Activated T-helper 17 cell treated with anti-CD3 and anti-CD28 coated beads, Interleukin-2, amount 50 U/mL, for 72 hours (primary cell): Measurements from ENCODE around the gene KDM6A. TPM values are rescaled to one million over a fixed set of nuclear protein-coding genes. Genes with fewer than 3 reads are reported as not detected.
A peak's percentile ranks its signal among the peaks of the same experiment; 100 is the strongest.
"Not testable (repeated sequence)": the region's sequence is repeated elsewhere in the genome, so short reads cannot be mapped to it uniquely, and the experiment has no call there.

Experiments
- ATAC-seq: fragments of 150-1000 bp; cut with Tn5 transposase; replicated peaks from 2 replicates; pipeline ENCODE4 v1.10.0; 2021; ENCODE audit warnings: mild to moderate bottlenecking, moderate library complexity
- H3K27ac Mint-ChIP-seq: one replicate; pipeline ENCODE4 v1.8.0; 2022; ENCODE audit warnings: mixed read lengths
- H3K27me3 Mint-ChIP-seq: one replicate; pipeline ENCODE4 v1.8.0; 2022; ENCODE audit warnings: mixed read lengths
- H3K36me3 Mint-ChIP-seq: one replicate; pipeline ENCODE4 v1.8.0; 2022; ENCODE audit warnings: low read depth, mild to moderate bottlenecking, mixed read lengths
- H3K4me1 Mint-ChIP-seq: one replicate; pipeline ENCODE4 v1.8.0; 2022; ENCODE audit warnings: mixed read lengths
- H3K4me3 Mint-ChIP-seq: one replicate; pipeline ENCODE4 v1.8.0; 2022; ENCODE audit warnings: mild to moderate bottlenecking, mixed read lengths
- H3K9me3 Mint-ChIP-seq: one replicate; pipeline ENCODE4 v1.8.0; 2022; ENCODE audit warnings: mixed read lengths
- total RNA-seq, 2 donors: library from RNA; stranded (reverse); gene quantifications; one replicate each; pipeline ENCODE4 v1.2.3, GENCODE V29; 2022

KDM6A gene
- total RNA-seq, 2 donors from 2014 or later = 24.4 to 33.1 TPM

DNA sequence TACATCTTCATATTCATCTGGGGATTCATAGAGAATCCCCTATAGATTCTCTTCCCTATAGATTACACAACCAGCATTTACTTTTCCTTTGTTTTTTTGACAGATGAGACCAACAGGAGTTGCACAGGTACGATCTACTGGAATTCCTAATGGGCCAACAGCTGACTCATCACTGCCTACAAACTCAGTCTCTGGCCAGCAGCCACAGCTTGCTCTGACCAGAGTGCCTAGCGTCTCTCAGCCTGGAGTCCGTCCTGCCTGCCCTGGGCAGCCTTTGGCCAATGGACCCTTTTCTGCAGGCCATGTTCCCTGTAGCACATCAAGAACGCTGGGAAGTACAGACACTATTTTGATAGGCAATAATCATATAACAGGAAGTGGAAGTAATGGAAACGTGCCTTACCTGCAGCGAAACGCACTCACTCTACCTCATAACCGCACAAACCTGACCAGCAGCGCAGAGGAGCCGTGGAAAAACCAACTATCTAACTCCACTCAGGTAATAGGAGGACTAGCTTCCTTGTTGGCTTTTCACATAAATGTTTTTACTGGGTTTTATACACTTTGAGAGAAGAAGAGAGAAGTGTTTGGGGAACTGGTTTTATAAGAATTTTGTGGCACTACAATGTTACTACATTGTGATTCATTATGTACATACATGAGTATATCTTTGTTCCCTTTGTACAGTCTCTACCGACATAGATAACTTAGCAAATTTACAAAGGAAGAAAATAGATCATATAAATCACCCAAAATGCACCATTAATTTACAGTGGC, 190.5 kb downstream of the KDM6A start:
- Mint-ChIP-seq H3K27me3 (no peaks in the 10 kb centered on the region), H3K9me3 (no peaks in the 10 kb centered on the region), H3K36me3 (peaks cover 66% of the 10 kb centered on the region), H3K4me1 (peaks cover 5% of the 10 kb centered on the region), H3K4me3 (no peak overlapping the region), H3K27ac (no peak overlapping the region)
- ATAC-seq = no peak

DNA sequence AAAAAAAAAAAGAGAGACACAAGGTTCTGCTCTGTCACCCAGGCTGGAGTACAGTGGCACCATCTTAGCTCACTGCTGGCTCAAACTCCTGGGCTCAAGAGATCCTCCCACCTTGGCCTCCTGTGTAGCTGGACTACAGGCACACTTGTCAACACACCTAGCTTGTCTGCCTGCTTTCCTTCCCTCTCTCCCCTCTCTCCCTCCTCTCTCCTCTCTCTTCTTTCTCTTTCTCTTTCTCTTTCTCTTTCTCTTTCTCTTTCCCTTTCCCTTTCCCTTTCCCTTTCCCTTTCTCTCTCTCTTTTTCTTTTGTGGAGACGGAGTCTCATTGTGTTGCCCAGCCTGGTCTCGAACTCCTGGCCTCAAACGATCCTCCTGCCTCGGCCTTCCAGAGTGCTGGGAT, 195.6 kb downstream of the KDM6A start:
- no peaks in the 10 kb centered on the region for H3K27me3 Mint-ChIP-seq
- peak; percentile 57 for ATAC-seq
- H3K9me3 Mint-ChIP-seq = no peaks in the 10 kb centered on the region
- H3K4me3 Mint-ChIP-seq = peak overlapping the region; percentile 66
- peak overlapping the region; percentile 89 for H3K27ac Mint-ChIP-seq
- H3K4me1 Mint-ChIP-seq = peaks cover 17% of the 10 kb centered on the region
- H3K36me3 Mint-ChIP-seq = peaks cover 59% of the 10 kb centered on the region

DNA sequence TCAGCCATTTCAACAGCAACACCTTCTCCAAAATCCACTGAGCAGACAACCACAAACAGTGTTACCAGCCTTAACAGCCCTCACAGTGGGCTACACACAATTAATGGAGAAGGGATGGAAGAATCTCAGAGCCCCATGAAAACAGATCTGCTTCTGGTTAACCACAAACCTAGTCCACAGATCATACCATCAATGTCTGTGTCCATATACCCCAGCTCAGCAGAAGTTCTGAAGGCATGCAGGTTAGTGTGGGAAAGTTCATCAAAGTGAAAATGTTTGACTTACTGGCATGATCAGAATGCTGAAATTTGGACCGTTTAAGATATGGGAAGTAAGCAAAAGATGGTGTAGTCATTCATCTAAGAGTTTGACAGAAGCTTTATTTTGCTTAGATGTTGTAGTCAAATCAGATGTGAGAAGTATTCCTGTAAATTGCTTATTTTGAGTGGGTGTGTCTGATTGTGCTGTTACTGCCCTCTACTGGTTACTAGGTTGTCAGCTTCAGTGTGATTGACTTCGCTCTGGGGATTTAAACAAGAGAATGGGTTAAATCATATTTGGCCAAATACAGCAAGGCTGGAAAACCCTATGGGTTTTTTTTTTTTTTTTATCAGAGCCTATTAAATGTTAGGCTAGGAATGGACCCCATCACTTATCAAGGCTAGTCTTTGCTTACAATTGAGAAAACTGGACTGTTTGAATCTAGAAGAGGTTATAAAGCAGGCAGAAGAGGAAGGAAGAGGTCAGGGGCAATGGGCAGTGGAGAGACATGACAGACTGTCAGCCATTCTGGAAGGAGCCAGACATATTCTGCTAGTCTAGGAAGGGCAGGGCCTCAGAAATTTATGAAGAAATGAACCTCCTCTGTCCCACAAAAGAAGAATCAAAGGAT, 197.4 kb downstream of the KDM6A start:
- no peaks in the 10 kb centered on the region for H3K9me3 Mint-ChIP-seq
- peak overlapping the region; percentile 58 for H3K27ac Mint-ChIP-seq
- peak; percentile 66 for ATAC-seq
- peaks cover 43% of the 10 kb centered on the region for H3K36me3 Mint-ChIP-seq
- H3K27me3 Mint-ChIP-seq = no peaks in the 10 kb centered on the region
- peaks cover 22% of the 10 kb centered on the region for H3K4me1 Mint-ChIP-seq
- peak overlapping the region; percentile 37 for H3K4me3 Mint-ChIP-seq

DNA sequence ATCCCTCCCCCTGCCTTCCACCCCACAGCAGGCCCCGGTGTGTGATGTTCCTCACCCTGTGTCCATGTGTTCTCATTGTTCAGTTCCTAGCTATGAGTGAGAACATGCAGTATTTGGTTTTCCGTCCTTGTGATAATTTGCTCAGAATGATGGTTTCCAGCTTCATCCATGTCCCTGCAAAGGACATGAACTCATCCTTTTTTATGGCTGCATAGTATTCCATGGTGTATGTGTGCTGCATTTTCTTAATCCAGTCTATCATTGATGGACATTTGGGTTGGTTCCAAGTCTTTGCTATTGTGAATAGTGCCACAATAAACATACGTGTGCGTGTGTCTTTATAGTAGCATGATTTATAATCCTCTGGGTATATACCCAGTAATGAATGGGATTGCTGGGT, 200.0 kb downstream of the KDM6A start:
- Mint-ChIP-seq H3K4me1 (peaks cover 25% of the 10 kb centered on the region), H3K4me3 (peak overlapping the region; percentile 21), H3K36me3 (peaks cover 51% of the 10 kb centered on the region)
- H3K9me3 Mint-ChIP-seq, H3K27me3 Mint-ChIP-seq, H3K27ac Mint-ChIP-seq, ATAC-seq: not testable (repeated sequence)

DNA sequence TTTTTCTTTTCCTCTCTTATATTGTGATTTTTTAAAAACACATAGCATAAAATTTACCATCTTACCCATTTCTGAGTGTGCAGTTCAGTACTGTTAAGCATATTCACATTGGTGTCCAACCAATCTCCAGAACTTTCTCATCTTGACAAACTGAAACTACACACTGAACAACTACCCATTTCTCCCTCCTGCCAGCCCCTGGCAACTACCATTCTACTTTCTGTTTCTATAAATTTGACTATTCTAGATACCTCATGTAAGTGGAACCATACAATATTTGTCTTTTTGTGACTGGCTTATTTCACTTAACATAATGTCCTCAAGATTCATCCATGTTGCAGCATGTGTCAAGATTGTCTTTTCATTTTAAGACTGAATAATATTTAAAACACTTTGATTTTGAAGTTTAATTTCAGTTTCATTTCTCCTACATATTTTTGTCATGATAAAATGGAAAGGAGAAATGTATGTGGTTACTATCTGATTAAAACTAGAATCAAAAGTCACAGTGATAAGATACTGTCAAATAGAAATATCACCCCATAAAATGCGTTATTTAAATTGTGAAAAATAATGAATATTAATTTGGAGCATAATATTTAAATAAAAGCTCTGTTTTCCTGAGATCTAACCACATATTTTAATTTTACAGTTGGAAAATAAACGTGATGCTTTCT, 204.9 kb downstream of the KDM6A start:
- Mint-ChIP-seq H3K9me3 (no peaks in the 10 kb centered on the region), H3K36me3 (peaks cover 60% of the 10 kb centered on the region), H3K4me1 (peaks cover 13% of the 10 kb centered on the region), H3K27ac (peak overlapping the region; percentile 85), H3K27me3 (no peaks in the 10 kb centered on the region), H3K4me3 (peak overlapping the region; percentile 64)
- ATAC-seq = peak; percentile 87

DNA sequence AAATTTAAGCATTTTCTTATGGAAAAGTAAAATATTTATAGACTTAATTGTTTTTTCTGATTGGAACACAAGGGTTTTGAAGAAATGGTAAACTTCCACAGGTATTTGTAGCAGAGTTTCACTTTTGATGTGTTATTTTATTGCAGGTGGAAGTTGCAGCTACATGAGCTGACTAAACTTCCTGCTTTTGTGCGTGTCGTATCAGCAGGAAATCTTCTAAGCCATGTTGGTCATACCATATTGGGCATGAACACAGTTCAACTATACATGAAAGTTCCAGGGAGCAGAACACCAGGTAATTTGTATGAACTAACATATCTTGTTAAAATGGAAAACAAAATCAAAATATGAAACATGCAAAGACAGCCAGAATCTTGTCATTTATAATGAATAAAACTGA, 210.3 kb downstream of the KDM6A start:
- no peaks in the 10 kb centered on the region for H3K9me3 Mint-ChIP-seq
- H3K36me3 Mint-ChIP-seq = peaks cover 70% of the 10 kb centered on the region
- H3K4me1 Mint-ChIP-seq = no peaks in the 10 kb centered on the region
- no peak overlapping the region for H3K27ac Mint-ChIP-seq
- ATAC-seq = no peak
- H3K4me3 Mint-ChIP-seq = no peak overlapping the region
- H3K27me3 Mint-ChIP-seq = no peaks in the 10 kb centered on the region

DNA sequence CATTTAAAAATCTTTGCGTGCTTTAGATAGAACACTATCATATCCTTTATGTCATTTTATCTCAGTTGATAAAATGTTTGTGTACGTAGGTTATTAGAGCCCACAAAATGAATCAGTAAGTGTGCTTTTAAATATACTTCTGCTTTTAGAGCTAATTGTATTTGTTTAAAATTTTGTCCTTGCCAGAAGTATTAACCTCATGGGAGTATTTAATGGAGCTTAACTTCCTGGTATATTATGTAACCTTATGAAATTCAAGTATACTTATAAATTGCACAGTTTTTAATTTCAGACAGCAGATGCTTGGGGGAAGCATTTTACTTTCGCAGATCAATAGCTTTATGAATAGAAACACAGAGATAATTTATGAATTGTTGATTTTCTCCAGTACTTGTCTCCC, 237.5 kb downstream of the KDM6A start:
- Mint-ChIP-seq H3K27me3 (no peaks in the 10 kb centered on the region), H3K4me3 (no peak overlapping the region), H3K27ac (no peak overlapping the region), H3K4me1 (no peaks in the 10 kb centered on the region), H3K9me3 (peaks cover 5% of the 10 kb centered on the region), H3K36me3 (peaks cover 60% of the 10 kb centered on the region)
- ATAC-seq = no peak

DNA sequence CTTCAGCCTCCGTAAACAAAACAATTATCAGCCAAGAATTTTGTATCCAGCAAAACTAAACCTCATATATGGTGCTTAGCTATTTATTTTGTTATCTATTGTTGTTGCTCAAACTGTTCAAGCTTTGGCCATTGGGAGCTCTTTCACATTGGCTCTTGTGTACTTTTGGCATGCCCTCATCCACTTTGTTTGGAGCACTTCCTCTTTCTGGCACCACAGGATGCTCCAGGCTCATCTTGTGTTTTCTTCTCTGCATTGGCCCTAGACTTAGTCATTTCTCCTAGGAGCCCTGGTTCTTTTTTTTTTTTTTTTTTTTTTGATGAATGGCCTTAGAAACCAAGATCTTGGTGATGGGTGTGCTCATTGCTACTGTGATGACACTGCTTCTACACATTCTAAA, 253.2 kb downstream of the KDM6A start:
- Mint-ChIP-seq H3K9me3 (no peaks in the 10 kb centered on the region), H3K27ac (no peak overlapping the region), H3K27me3 (peaks cover 4% of the 10 kb centered on the region), H3K4me3 (no peak overlapping the region), H3K36me3 (no peaks in the 10 kb centered on the region), H3K4me1 (no peaks in the 10 kb centered on the region)
- ATAC-seq = no peak

DNA sequence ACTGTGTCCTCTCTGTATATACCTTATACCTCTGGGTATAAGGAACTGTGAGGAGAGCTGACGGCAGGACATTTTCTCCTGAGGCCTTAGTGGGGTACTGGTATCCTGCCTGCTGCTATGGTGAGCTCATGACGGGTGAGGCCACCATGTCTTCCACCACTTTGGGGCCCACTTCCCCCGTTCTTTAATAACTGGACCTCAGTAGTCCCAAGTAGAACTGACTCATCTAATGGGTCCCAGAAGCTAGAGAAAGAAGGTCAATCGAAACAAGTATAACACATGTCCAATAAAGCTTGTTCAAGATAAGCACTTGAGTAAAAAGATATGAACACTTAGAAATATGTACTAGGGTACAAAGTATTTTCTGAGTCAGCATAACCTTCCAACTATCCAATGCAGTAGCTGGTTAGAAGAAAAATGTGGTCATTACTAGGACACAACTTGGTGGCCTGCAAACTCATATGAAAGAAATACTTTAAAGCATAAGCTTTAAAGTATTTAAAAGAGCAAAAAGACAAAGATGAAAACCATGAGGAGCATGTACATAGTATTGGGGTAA, 256.0 kb downstream of the KDM6A start:
- ATAC-seq = no peak
- Mint-ChIP-seq H3K4me3 (no peak overlapping the region), H3K36me3 (no peaks in the 10 kb centered on the region), H3K27me3 (peaks cover under 1% of the 10 kb centered on the region), H3K9me3 (no peaks in the 10 kb centered on the region), H3K4me1 (no peaks in the 10 kb centered on the region), H3K27ac (no peak overlapping the region)

DNA sequence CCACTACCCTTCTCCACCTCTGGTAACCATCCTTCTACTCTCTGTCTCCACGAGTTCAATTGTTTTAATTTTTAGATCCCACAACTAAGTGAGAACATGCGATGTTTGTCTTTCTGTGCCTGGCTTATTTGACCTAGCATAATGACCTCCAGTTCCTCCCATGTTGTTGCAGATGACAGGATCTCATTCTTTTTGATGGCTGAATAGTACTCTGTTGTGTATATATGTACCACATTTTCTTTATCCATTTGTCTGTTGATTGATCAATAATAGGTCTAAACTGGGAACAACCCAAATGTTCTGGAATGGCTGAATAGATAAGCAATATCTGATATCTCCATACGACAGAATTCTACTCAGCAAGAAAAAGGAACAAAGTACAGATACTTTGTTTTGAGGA, 260.5 kb downstream of the KDM6A start:
- Mint-ChIP-seq H3K27me3 (no peaks in the 10 kb centered on the region), H3K27ac (no peak overlapping the region), H3K9me3 (no peaks in the 10 kb centered on the region), H3K4me3 (no peak overlapping the region), H3K4me1 (no peaks in the 10 kb centered on the region), H3K36me3 (no peaks in the 10 kb centered on the region)
- no peak for ATAC-seq

DNA sequence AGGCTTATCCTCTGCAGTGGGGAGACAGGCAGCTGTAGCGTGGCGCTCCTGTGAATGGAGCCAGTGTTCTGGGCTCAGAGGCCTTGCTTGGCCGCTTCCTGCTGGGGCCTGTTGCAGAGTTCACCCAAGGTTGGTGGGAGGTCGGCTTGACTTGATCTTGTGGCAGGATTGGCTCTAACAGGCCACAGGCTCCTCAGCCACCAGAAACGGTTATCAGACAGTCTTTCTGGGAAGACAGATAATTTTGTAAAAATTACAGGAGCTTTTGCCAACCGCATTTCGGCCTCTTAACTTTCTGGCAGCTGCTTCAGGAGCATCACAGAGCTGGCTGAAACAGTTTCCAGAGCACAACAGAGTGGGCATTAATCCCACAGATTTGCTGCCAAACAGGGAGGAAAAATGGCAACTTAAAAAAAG, 261.3 kb downstream of the KDM6A start:
- Mint-ChIP-seq H3K27me3 (no peaks in the 10 kb centered on the region), H3K4me1 (no peaks in the 10 kb centered on the region), H3K27ac (no peak overlapping the region), H3K4me3 (no peak overlapping the region), H3K36me3 (no peaks in the 10 kb centered on the region), H3K9me3 (no peaks in the 10 kb centered on the region)
- no peak for ATAC-seq

DNA sequence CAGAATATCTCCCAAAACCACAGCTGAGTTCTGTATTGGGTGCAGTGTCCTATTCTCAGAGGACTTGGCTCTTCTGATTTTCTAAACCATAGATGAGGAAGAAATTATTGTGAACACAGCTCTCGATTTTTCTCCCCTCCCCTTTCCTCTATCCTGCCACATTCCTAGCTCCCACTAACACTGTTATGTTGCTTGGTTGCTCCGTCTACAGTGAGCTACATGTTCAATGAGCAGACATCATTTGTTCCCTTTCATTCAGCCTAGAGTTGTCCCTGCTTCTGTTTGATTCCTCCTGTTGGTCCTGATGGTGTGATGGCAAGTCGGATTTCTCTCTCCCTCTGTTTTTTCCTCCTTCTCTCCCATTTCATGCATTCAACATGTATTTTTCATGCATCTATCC, 261.8 kb downstream of the KDM6A start:
- H3K27ac Mint-ChIP-seq = no peak overlapping the region
- H3K9me3 Mint-ChIP-seq = no peaks in the 10 kb centered on the region
- H3K27me3 Mint-ChIP-seq = no peaks in the 10 kb centered on the region
- no peaks in the 10 kb centered on the region for H3K36me3 Mint-ChIP-seq
- H3K4me1 Mint-ChIP-seq = no peaks in the 10 kb centered on the region
- no peak overlapping the region for H3K4me3 Mint-ChIP-seq
- ATAC-seq = no peak

DNA sequence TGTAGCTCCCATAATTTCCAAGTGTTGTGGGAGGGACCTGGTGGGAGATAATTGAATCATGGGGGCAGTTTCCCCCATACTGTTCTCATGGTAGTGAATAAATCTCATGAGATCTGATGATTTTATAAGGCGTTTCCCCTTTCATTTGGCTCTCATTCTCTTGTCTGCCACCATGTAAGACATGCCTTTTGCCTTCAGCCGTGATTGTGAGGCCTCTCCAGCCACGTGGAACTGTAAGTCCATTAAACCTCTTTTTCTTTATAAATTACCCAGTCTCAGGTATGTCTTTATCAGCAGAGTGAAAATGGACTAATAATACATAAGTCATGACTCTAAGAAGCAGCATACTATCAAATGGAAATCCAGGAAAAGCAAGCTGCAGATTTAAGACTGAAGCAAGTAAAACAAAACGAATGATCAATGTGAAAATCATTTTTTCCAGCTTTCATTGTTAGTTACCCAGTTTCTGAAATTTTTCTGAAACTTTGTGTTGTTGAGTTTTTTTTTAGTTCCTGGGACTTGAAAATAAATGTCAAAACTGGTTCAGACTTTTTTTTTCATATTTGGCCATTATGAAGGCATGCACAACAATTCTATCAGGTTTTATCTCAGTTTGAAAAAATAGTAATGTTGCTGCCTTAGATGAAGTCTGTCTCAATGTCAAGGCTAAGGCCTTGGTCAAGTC, 262.5 kb downstream of the KDM6A start:
- H3K9me3 Mint-ChIP-seq, H3K27ac Mint-ChIP-seq, H3K36me3 Mint-ChIP-seq, H3K27me3 Mint-ChIP-seq, H3K4me3 Mint-ChIP-seq, ATAC-seq, H3K4me1 Mint-ChIP-seq: not testable (repeated sequence)

DNA sequence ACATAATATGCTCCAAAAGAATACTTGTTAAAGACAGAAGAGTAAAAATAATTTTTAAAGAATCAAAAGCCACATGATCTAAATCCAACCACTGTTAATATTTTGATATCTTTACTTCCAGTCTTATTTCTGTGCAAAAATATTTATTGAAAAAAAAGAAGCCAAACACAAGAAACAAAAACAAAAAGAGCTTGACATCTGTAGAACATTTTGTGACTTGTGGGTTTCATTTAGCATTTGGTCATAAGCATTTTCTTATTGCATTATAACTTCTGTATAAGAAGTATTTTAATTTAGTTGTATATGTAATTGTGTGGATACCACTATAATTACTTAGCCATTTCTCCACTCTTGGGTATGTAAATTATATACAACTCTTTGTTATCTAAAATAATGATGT, 264.5 kb downstream of the KDM6A start:
- H3K36me3 Mint-ChIP-seq = no peaks in the 10 kb centered on the region
- no peaks in the 10 kb centered on the region for H3K4me1 Mint-ChIP-seq
- no peak for ATAC-seq
- no peak overlapping the region for H3K4me3 Mint-ChIP-seq
- H3K9me3 Mint-ChIP-seq = no peaks in the 10 kb centered on the region
- no peak overlapping the region for H3K27ac Mint-ChIP-seq
- no peaks in the 10 kb centered on the region for H3K27me3 Mint-ChIP-seq
